Transverse colon (tissue), 3 donors: Measurements from ENCODE around the gene ACTN4.

Experiments used
- EP300 ChIP-seq: sonication (generic); formaldehyde crosslinking; IDR thresholded peaks from one replicate; pipeline ENCODE4 v1.6.1; 2017; ENCODE audit warnings: antibody characterized with exemption, low read depth
- TF ChIP-seq, protein P1 (sequence below), 5 experiments: fragments of 200-600 bp in 3 of 5; fragments of 450-650 bp in 2 of 5; sonication (generic) in 3 of 5; IDR thresholded peaks; 1 replicate in 2 of 5; 2 replicates in 3 of 5; pipeline ENCODE4 v1.5.1; 2016 to 2017; ENCODE audit warnings: antibody characterized with exemption in 5 of 5, inconsistent platforms in 3 of 5, mild to moderate bottlenecking in 2 of 5, moderate library complexity in 1 of 5

DNA sequence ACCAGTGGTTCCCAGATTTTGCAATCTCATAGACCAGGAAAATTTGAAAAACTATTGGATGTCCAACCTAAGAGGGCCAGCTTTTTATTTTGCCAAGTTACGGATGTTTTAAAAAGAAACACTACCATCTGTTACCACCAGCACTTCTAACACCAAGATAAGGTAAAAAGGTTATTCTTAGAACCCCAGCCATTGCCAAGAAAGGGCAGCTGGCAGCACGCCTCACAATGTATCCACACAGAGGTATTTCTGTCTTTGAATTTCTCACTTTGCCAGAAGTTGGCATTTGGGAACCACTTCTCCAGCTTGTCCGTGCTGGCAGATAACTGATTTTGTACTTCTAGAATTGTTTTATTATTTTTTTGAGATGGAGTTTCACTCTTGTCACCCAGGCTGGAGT, 68.1 kb downstream of the ACTN4 start:
- no peak for TF ChIP-seq EP300
- TF ChIP-seq, protein P1, sequence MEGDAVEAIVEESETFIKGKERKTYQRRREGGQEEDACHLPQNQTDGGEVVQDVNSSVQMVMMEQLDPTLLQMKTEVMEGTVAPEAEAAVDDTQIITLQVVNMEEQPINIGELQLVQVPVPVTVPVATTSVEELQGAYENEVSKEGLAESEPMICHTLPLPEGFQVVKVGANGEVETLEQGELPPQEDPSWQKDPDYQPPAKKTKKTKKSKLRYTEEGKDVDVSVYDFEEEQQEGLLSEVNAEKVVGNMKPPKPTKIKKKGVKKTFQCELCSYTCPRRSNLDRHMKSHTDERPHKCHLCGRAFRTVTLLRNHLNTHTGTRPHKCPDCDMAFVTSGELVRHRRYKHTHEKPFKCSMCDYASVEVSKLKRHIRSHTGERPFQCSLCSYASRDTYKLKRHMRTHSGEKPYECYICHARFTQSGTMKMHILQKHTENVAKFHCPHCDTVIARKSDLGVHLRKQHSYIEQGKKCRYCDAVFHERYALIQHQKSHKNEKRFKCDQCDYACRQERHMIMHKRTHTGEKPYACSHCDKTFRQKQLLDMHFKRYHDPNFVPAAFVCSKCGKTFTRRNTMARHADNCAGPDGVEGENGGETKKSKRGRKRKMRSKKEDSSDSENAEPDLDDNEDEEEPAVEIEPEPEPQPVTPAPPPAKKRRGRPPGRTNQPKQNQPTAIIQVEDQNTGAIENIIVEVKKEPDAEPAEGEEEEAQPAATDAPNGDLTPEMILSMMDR (IDR thresholded peaks at IDR 0.05), result no peak
